Chondrocyte (in vitro differentiated cells): ENCODE data around the gene SMG6. TPM values are rescaled to one million over a fixed set of nuclear protein-coding genes. Genes with fewer than 3 reads are reported as not detected.

Experiments
- DNase-seq: peaks from one replicate; pipeline ENCODE4 v3.0.0; 2021; ENCODE audit warnings: mixed read lengths, low spot score
- H3K27ac Mint-ChIP-seq: one replicate; pipeline ENCODE4 v1.8.0; 2021; ENCODE audit warnings: mild to moderate bottlenecking, moderate library complexity, mixed read lengths; ENCODE audit not compliant: unreplicated experiment
- H3K27me3 Mint-ChIP-seq: 2 replicates; pipeline ENCODE4 v1.8.0; 2021; ENCODE audit warnings: low read depth, mixed read lengths
- H3K36me3 Mint-ChIP-seq: 2 replicates; pipeline ENCODE4 v1.8.0; 2021; ENCODE audit warnings: low read depth, mixed read lengths
- H3K4me1 Mint-ChIP-seq: 2 replicates; pipeline ENCODE4 v1.8.0; 2021; ENCODE audit warnings: low read depth, mild to moderate bottlenecking, mixed read lengths
- H3K4me3 Mint-ChIP-seq: one replicate; pipeline ENCODE4 v1.8.0; 2021; ENCODE audit warnings: mild to moderate bottlenecking, moderate library complexity, mixed read lengths; ENCODE audit not compliant: unreplicated experiment
- H3K9me3 Mint-ChIP-seq: 2 replicates; pipeline ENCODE4 v1.8.0; 2021; ENCODE audit warnings: low read depth, mixed read lengths
- CTCF ChIP-seq: fragments of 200-600 bp; sonication (generic); IDR thresholded peaks from 2 replicates; pipeline ENCODE4 v1.5.0; 2021; ENCODE audit warnings: antibody characterized with exemption, mild to moderate bottlenecking, moderate library complexity
- total RNA-seq: library from RNA; stranded (reverse); gene quantifications from 3 replicates; pipeline ENCODE4 v1.2.1, GENCODE V29; 2021

Gene SMG6
- total RNA-seq, 1 donor from 2014 or later: 33.6 TPM

GRCh38 chr17:2068519-2069051 lies 235.0 kb downstream of the SMG6 start:
- Mint-ChIP-seq H3K27me3 (no peaks in the 10 kb centered on the region), H3K4me3 (no peak overlapping the region), H3K36me3 (peaks cover 15% of the 10 kb centered on the region), H3K27ac (peak overlapping the region; percentile 37), H3K4me1 (peaks cover 76% of the 10 kb centered on the region), H3K9me3 (no peaks in the 10 kb centered on the region)
- no peak for TF ChIP-seq CTCF
- DNase-seq: no peak

- DNase-seq: no peak
- TF ChIP-seq CTCF: peak; percentile 13
- no peaks in the 10 kb centered on the region for H3K27me3 Mint-ChIP-seq
- peak overlapping the region; percentile 89 for H3K27ac Mint-ChIP-seq
- H3K4me1 Mint-ChIP-seq: peaks cover 81% of the 10 kb centered on the region
- no peaks in the 10 kb centered on the region for H3K9me3 Mint-ChIP-seq
- H3K4me3 Mint-ChIP-seq: no peak overlapping the region
- peaks cover 15% of the 10 kb centered on the region for H3K36me3 Mint-ChIP-seq
These were observed 235.5 kb downstream of the SMG6 start for GRCh38 chr17:2068031-2068518.

- Mint-ChIP-seq H3K9me3 (no peaks in the 10 kb centered on the region), H3K4me3 (no peak overlapping the region), H3K36me3 (peaks cover 15% of the 10 kb centered on the region), H3K27me3 (no peaks in the 10 kb centered on the region), H3K27ac (peak overlapping the region; percentile 89), H3K4me1 (peaks cover 85% of the 10 kb centered on the region)
- no peak for TF ChIP-seq CTCF
- no peak for DNase-seq
These were observed 236.0 kb downstream of the SMG6 start for GRCh38 chr17:2067608-2068024.

GRCh38 chr17:2067048-2067561 lies 236.5 kb downstream of the SMG6 start:
- H3K27me3 Mint-ChIP-seq: no peaks in the 10 kb centered on the region
- H3K27ac Mint-ChIP-seq: peak overlapping the region; percentile 89
- peaks cover 85% of the 10 kb centered on the region for H3K4me1 Mint-ChIP-seq
- H3K9me3 Mint-ChIP-seq: no peaks in the 10 kb centered on the region
- TF ChIP-seq CTCF: no peak
- no peak overlapping the region for H3K4me3 Mint-ChIP-seq
- H3K36me3 Mint-ChIP-seq: peaks cover 13% of the 10 kb centered on the region
- DNase-seq: no peak

- no peak overlapping the region for H3K4me3 Mint-ChIP-seq
These were observed 237.6 kb downstream of the SMG6 start for GRCh38 chr17:2065949-2066400.

More at GRCh38 chr17:2065949-2066400, 237.6 kb downstream of the SMG6 start:
- no peaks in the 10 kb centered on the region for H3K27me3 Mint-ChIP-seq
- no peak for TF ChIP-seq CTCF
- peaks cover 79% of the 10 kb centered on the region for H3K4me1 Mint-ChIP-seq
- peak overlapping the region; percentile 89 for H3K27ac Mint-ChIP-seq
- H3K36me3 Mint-ChIP-seq: peaks cover 9% of the 10 kb centered on the region
- DNase-seq: no peak
- H3K9me3 Mint-ChIP-seq: no peaks in the 10 kb centered on the region
